Measurements from ENCODE around the gene AGPAT1. TPM values are rescaled to one million over a fixed set of nuclear protein-coding genes. Genes with fewer than 3 reads are reported as not detected.
A peak's percentile ranks its signal among the peaks of the same experiment; 100 is the strongest.

Gene AGPAT1
- total RNA-seq, 4 donors from 2014 or later, result 32.0 to 58.7 (median 42.0) TPM

GRCh38 chr6:32196682-32197616, 21.1 kb upstream of the AGPAT1 start:
- peak overlapping the region; percentile 67 to 86 (median 71) for H3K4me3 ChIP-seq
- TF ChIP-seq POLR2A (IDR thresholded peaks at IDR 0.05), result no peak
- TF ChIP-seq, protein P1, sequence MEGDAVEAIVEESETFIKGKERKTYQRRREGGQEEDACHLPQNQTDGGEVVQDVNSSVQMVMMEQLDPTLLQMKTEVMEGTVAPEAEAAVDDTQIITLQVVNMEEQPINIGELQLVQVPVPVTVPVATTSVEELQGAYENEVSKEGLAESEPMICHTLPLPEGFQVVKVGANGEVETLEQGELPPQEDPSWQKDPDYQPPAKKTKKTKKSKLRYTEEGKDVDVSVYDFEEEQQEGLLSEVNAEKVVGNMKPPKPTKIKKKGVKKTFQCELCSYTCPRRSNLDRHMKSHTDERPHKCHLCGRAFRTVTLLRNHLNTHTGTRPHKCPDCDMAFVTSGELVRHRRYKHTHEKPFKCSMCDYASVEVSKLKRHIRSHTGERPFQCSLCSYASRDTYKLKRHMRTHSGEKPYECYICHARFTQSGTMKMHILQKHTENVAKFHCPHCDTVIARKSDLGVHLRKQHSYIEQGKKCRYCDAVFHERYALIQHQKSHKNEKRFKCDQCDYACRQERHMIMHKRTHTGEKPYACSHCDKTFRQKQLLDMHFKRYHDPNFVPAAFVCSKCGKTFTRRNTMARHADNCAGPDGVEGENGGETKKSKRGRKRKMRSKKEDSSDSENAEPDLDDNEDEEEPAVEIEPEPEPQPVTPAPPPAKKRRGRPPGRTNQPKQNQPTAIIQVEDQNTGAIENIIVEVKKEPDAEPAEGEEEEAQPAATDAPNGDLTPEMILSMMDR (IDR thresholded peaks at IDR 0.05 in 4 of 5, conservative IDR thresholded peaks at IDR 0.05 in 1 of 5), result no peak
- intact Hi-C loops (cut with DNase I; ENCODE audit: low total_unique reads) (loop anchor here (5.0 to 10.0 kb wide), 4 partner anchors 650 to 1482 kb away; partner anchors contain the start of genes ATP6V1G2, BRD2, HSD17B8 and MDC1), in situ Hi-C loops (cut with MboI; ENCODE audit: low sequenced_read_pairs in 4 of 4) (loop anchor here in 3 of 4 donors (10.0 to 25.0 kb wide), 7 partner anchors 72 to 1585 kb away; partner anchors contain the start of genes BRD2 (in 3 of the 3), HLA-DMA (in 3 of the 3), APOM (in 2 of the 3) and BAG6 (in 2 of the 3))
- H3K27ac ChIP-seq, result peak overlapping the region; percentile 91 to 98 (median 96)
- DNase-seq (no peak), ATAC-seq (no peak)
- peaks cover 20 to 26% of the 10 kb centered on the region in 2 donors for H3K4me1 ChIP-seq
- H3K9me3 ChIP-seq, result no peaks in the 10 kb centered on the region
- H3K36me3 ChIP-seq, result no peaks in the 10 kb centered on the region
- peaks cover 0 to 5% (median 2%) of the 10 kb centered on the region in 3 donors for H3K27me3 ChIP-seq

DNA sequence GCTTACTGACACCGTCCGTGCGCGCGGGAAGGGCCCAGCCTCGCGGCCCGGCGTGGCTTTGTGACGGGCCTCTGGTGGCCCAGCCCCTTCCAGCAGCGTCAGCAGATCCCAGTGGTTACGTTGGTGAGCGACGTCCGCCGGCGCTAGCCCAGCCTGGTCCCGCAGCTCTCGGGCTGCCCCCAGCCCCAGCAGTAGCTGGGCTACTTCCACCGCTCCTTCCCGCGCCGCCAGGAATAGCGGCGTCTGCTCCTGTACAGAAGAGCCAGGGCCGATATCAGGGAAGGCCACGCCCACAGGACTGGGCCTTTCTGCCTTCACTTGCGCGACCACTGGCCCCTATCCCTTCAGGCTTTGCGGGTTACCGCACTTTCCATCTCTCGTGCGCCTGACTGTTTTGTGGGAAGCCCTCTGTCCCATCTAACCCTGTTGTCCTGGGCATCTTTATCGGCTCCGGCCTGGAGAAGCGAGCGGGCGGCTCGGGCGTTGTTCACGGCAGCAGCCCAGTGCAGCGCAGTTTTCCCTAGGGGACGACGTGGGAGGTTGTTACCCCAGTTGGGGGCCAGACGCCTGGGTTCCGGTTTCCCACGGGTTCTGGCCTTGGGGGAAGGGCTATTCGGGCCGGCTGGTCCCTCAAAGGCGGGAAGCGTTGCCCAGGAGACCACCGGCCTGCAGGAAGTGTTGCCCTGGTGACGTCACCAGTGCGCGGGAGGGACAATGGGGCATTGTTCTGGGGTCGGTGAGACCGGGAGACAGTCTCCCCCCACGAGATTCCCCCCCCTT, 20.2 kb upstream of the AGPAT1 start:
- no peaks in the 10 kb centered on the region for H3K27me3 ChIP-seq
- intact Hi-C loops (cut with DNase I; ENCODE audit: low total_unique reads) (loop anchor here (1.0 to 10.0 kb wide), 9 partner anchors 19 to 1481 kb away; partner anchors contain the start of genes ATF6B, ATP6V1G2, BRD2 and HSD17B8), in situ Hi-C loops (cut with MboI; ENCODE audit: low sequenced_read_pairs in 4 of 4) (loop anchor here in 3 of 4 donors (10.0 to 25.0 kb wide), 7 partner anchors 71 to 1584 kb away; partner anchors contain the start of genes BRD2 (in 3 of the 3), HLA-DMA (in 3 of the 3), APOM (in 2 of the 3) and BAG6 (in 2 of the 3))

GRCh38 chr6:32195652-32195901, 19.7 kb upstream of the AGPAT1 start:
- ATAC-seq (peak in 1 of 2 donors; percentile 83), DNase-seq (peak; percentile 100)
- in situ Hi-C loops (cut with MboI; ENCODE audit: low sequenced_read_pairs in 4 of 4) (loop anchor here in 3 of 4 donors (10.0 to 25.0 kb wide), 7 partner anchors 71 to 1583 kb away; partner anchors contain the start of genes BRD2 (in 3 of the 3), HLA-DMA (in 3 of the 3), APOM (in 2 of the 3) and BAG6 (in 2 of the 3)), intact Hi-C loops (cut with DNase I; ENCODE audit: low total_unique reads) (loop anchor here (1.0 to 10.0 kb wide), 9 partner anchors 18 to 1481 kb away; partner anchors contain the start of genes ATF6B, ATP6V1G2, BRD2 and HSD17B8)
- H3K36me3 ChIP-seq, result no peaks in the 10 kb centered on the region
- no peaks in the 10 kb centered on the region for H3K27me3 ChIP-seq
- H3K9me3 ChIP-seq, result no peaks in the 10 kb centered on the region
- peak overlapping the region; percentile 91 to 98 (median 96) for H3K27ac ChIP-seq
- H3K4me3 ChIP-seq, result peak overlapping the region in 3 of 4 donors; percentile 67 to 86 (median 74)
- TF ChIP-seq, protein P1 (IDR thresholded peaks at IDR 0.05 in 4 of 5, conservative IDR thresholded peaks at IDR 0.05 in 1 of 5), result peak in 4 of 5 experiments; percentile 54 to 70 (median 56)
- no peak for TF ChIP-seq POLR2A (IDR thresholded peaks at IDR 0.05)
- peaks cover 28 to 32% of the 10 kb centered on the region in 2 donors for H3K4me1 ChIP-seq

More for the DNA sequence above, 20.2 kb upstream of the AGPAT1 start:
- ATAC-seq (peak; percentile 28 to 79), DNase-seq (peak; percentile 72 to 78)
- H3K4me1 ChIP-seq, result peaks cover 23 to 27% of the 10 kb centered on the region in 2 donors
- H3K36me3 ChIP-seq, result no peaks in the 10 kb centered on the region
- peak overlapping the region; percentile 91 to 98 (median 96) for H3K27ac ChIP-seq
- H3K4me3 ChIP-seq, result peak overlapping the region; percentile 67 to 86 (median 71)
- no peaks in the 10 kb centered on the region for H3K9me3 ChIP-seq
- peak; percentile 85 to 89 for TF ChIP-seq POLR2A (IDR thresholded peaks at IDR 0.05)
- TF ChIP-seq, protein P1 (IDR thresholded peaks at IDR 0.05 in 4 of 5, conservative IDR thresholded peaks at IDR 0.05 in 1 of 5), result no peak
